HepG2 (cell line): ENCODE results near the gene HS6ST2. TPM values are rescaled to one million over a fixed set of nuclear protein-coding genes. Genes with fewer than 3 reads are reported as not detected.

Source experiments
- ATAC-seq: fragments of 200-7000 bp; cut with Tn5 transposase; 3 replicates; pipeline ENCODE4 v1.9.1; 2020; ENCODE audit warnings: mild to moderate bottlenecking, moderate library complexity
- BruUV-seq: library from RNA; stranded (reverse); fragments of 400-500 nt; replicated peaks from 2 replicates; lab custom pipeline; 2021; lab: Mats Ljungman, UMichigan
- CTCF ChIA-PET: fragments of 300-600 bp; formaldehyde crosslinking; extraction: SDS; loops from one replicate; lab custom pipeline; 2021; ENCODE audit warnings: low total read pairs, inconsistent platforms, low intra/inter-chr PET ratio; lab: Yijun Ruan, JAX
- POLR2A ChIA-PET: fragments of 350-600 bp; sonication (Branson Sonifier 250); formaldehyde crosslinking; loops from one replicate; lab custom pipeline; 2020; ENCODE audit warnings: antibody characterized with exemption, inconsistent platforms; lab: Yijun Ruan, JAX
- DNase-seq: peaks from one replicate; pipeline ENCODE4 v3.0.0-alpha.2; 2015; ENCODE audit warnings: low spot score
- FAIRE-seq: peaks from 3 replicates; lab custom pipeline; 2011; peaks lifted over from hg19 to GRCh38; lab: Jason Lieb, UNC
- H2AFZ ChIP-seq: one replicate; pipeline ENCODE4 v1.6.1; 2011; ENCODE audit warnings: low read length, inconsistent platforms
- H3K27ac ChIP-seq: fragments of 300-600 bp; 3 replicates; pipeline ENCODE4 v1.8.0; 2011; ENCODE audit warnings: mixed run types, mild to moderate bottlenecking, mixed read lengths, low read length, inconsistent platforms; ENCODE audit not compliant: insufficient read depth; ENCODE audit errors: extremely low read length
- H3K27me3 ChIP-seq, 2 experiments: fragments of 200-600 bp in 1 of 2; 2 replicates in 1 of 2; 3 replicates in 1 of 2; pipeline versions ENCODE4 v1.6.0 to v1.8.0; 2011; ENCODE audit warnings: low read length in 2 of 2, mild to moderate bottlenecking in 2 of 2, moderate library complexity in 2 of 2, inconsistent platforms in 1 of 2; ENCODE audit not compliant: insufficient read depth in 2 of 2, control insufficient read depth in 1 of 2
- H3K36me3 ChIP-seq, 2 experiments: fragments of 200-600 bp in 1 of 2; replicated peaks in 1 of 2; 2 replicates in 1 of 2; 3 replicates in 1 of 2; pipeline versions ENCODE4 v1.5.1 to v1.8.0; 2011; ENCODE audit warnings: low read length in 2 of 2, inconsistent platforms in 1 of 2; ENCODE audit not compliant: insufficient read depth in 2 of 2, control insufficient read depth in 1 of 2
- H3K4me1 ChIP-seq: 2 replicates; pipeline ENCODE4 v1.5.1; 2012; ENCODE audit warnings: low read length, inconsistent platforms; ENCODE audit not compliant: insufficient read depth
- H3K4me2 ChIP-seq: 2 replicates; pipeline ENCODE4 v1.6.0; 2011; ENCODE audit warnings: low read depth, low read length, inconsistent platforms
- H3K4me3 ChIP-seq, 3 experiments: fragments of 200-600 bp in 1 of 3; sonication (generic), shearing (Covaris generic) in 1 of 3; replicated peaks in 1 of 3; 2 replicates each; pipeline ENCODE4 v1.5.1; 2011 to 2016; ENCODE audit warnings: low read length in 3 of 3, inconsistent platforms in 2 of 3, low read depth in 2 of 3, mild to moderate bottlenecking in 2 of 3, control low read depth in 1 of 3, mixed read lengths in 1 of 3; ENCODE audit not compliant: insufficient read depth in 1 of 3
- H3K79me2 ChIP-seq: one replicate; pipeline ENCODE4 v1.6.1; 2011; ENCODE audit warnings: low read length, inconsistent platforms; ENCODE audit not compliant: insufficient read depth
- H3K9ac ChIP-seq: 2 replicates; pipeline ENCODE4 v1.6.0; 2011; ENCODE audit warnings: mild to moderate bottlenecking, low read depth, low read length, inconsistent platforms; ENCODE audit not compliant: insufficient read depth
- H3K9me3 ChIP-seq: 2 replicates; pipeline ENCODE4 v1.5.1; 2012; ENCODE audit warnings: mild to moderate bottlenecking, low read length
- H4K20me1 ChIP-seq: 2 replicates; pipeline ENCODE4 v1.6.0; 2011; ENCODE audit warnings: inconsistent platforms, mild to moderate bottlenecking, low read length, moderate library complexity; ENCODE audit not compliant: insufficient read depth
- ASH2L ChIP-seq: fragments of 300-600, 200-600 bp; sonication (generic); IDR thresholded peaks from 2 replicates; pipeline ENCODE4 v1.7.0; 2017; ENCODE audit warnings: low read depth, mild to moderate bottlenecking, moderate library complexity, mixed read lengths, low read length; ENCODE audit not compliant: insufficient read length
- RFX3 ChIP-seq: IDR thresholded peaks from 2 replicates; pipeline ENCODE4 v1.6.1; 2016; ENCODE audit warnings: missing biosample characterization, missing genetic modification reagents
- ZNF263 ChIP-seq: sonication (generic); formaldehyde crosslinking; IDR thresholded peaks from 2 replicates; pipeline ENCODE4 v1.4.0; 2020; ENCODE audit warnings: missing genetic modification reagents
- WGBS: methylation state at CpG from one replicate; pipeline ENCODE4 v1.1.6; 2017; ENCODE audit warnings: low lambda C conversion rate; 5-methylcytosine and 5-hydroxymethylcytosine counted together
- in situ Hi-C: cut with HindIII; loops from 2 replicates; pipeline ENCODE4 v1.10.0; 2017; ENCODE audit warnings: low pct_unique_long_range_greater_than_20kb; ENCODE audit not compliant: extremely low pct_ligation_motif_present
- intact Hi-C: fragments of 100-400 bp; cut with micrococcal nuclease; formaldehyde crosslinking; loops from one replicate; pipeline ENCODE4 v1.10.0; 2022; ENCODE audit not compliant: unreplicated experiment
- polyA plus RNA-seq, 8 experiments: library from polyadenylated mRNA; depleted of rRNA in 3 of 8; stranded (reverse) in 7 of 8; unstranded in 1 of 8; fragments of >200 nt; fragmentation: Illumina TruSeq in 4 of 8; extraction: Trizol in 4 of 8; gene quantifications; 2 replicates each; pipeline versions ENCODE4 v1.2.1 to v1.2.3, GENCODE V29; 2011 to 2016; ENCODE audit warnings: low read depth in 4 of 8, missing spikeins in 1 of 8, mixed read lengths in 1 of 8; ENCODE audit not compliant: insufficient read depth in 1 of 8
- total RNA-seq, 5 experiments: library from RNA; depleted of rRNA; stranded (reverse); fragments of >200 nt; fragmentation: Illumina TruSeq; extraction: Trizol; gene quantifications; 2 replicates each; pipeline ENCODE4 v1.2.3, GENCODE V29; 2016; ENCODE audit warnings: low read depth in 1 of 5
- TF ChIP-seq, protein P1 (sequence below), 2 experiments: fragments of 450-650 bp in 1 of 2; sonication (generic) in 1 of 2; formaldehyde crosslinking; IDR thresholded peaks; 2 replicates each; pipeline versions ENCODE4 v1.5.0 to v1.8.0; 2020 to 2022; ENCODE audit warnings: mild to moderate bottlenecking in 1 of 2, missing genetic modification reagents in 1 of 2
- TF ChIP-seq, protein P2 (sequence below), 2 experiments: sonication (generic) in 1 of 2; formaldehyde crosslinking in 1 of 2; IDR thresholded peaks; 2 replicates each; pipeline versions ENCODE4 v1.5.1 to v1.6.1; 2011 to 2020; ENCODE audit warnings: borderline replicate concordance in 1 of 2, low read depth in 1 of 2, low read length in 1 of 2, mild to moderate bottlenecking in 1 of 2, missing genetic modification reagents in 1 of 2, moderate library complexity in 1 of 2

Gene HS6ST2
- total and polyA plus RNA-seq, 2 of the 13 experiments (the other 11 are each of a cell fraction or from before 2014, with no cell fraction given): 0.05 TPM; not detected in 1

DNA sequence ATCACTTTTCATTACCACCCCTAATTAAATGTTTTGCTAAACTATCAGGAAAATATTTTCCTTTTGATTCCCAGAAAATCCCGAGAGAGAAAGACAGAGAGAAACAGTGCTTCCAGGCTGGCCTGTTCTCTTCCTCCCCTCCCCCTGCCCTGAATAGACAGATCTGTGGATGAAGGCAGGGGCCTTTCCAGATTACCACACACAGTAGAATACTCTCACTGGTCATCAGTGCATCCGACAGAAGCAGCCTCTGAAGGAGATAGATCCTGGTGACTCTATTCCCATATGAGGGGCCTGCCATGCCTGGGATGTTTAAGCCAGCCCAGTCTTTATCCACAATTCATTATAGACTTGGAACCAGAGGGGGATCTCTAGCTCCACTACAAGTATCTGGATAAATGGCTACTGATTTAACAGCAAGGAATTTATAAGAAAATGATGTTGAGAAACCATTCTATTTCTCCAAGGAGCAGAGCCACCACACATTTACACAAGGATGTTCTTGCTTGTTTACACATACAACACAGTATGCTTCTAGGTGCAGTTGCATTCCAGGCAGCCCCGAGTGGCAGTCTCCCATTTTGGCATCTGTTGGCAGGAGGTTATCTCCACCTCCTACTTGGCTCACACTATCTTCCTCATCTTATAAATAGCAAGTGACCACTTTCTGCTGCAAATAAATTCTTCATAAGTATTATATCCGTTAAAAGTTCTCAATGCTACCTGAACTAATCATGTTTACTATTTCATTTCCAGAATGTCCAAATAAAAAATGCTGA lies 115.8 kb downstream of the HS6ST2 start:
- WGBS: 41% methylated on average over 4 of the region's 4 CpGs
- no peak for FAIRE-seq

More for the DNA sequence above, 115.8 kb downstream of the HS6ST2 start:
- intact Hi-C loops (no loop called here), in situ Hi-C loops (no loop called here)
- BruUV-seq: no TSS peak
- no peak overlapping the region for H3K27ac ChIP-seq
- H3K4me2 ChIP-seq: no peak overlapping the region
- no peak for DNase-seq
- no peaks in the 10 kb centered on the region for H3K36me3 ChIP-seq
- TF ChIP-seq, protein P1, sequence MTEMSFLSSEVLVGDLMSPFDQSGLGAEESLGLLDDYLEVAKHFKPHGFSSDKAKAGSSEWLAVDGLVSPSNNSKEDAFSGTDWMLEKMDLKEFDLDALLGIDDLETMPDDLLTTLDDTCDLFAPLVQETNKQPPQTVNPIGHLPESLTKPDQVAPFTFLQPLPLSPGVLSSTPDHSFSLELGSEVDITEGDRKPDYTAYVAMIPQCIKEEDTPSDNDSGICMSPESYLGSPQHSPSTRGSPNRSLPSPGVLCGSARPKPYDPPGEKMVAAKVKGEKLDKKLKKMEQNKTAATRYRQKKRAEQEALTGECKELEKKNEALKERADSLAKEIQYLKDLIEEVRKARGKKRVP (CRISPR knock-in tag; IDR thresholded peaks at IDR 0.05): no peak
- TF ChIP-seq ZNF263 (CRISPR knock-in tag) (no peak), RFX3 (no peak), ASH2L (no peak)
- TF ChIP-seq, protein P2, sequence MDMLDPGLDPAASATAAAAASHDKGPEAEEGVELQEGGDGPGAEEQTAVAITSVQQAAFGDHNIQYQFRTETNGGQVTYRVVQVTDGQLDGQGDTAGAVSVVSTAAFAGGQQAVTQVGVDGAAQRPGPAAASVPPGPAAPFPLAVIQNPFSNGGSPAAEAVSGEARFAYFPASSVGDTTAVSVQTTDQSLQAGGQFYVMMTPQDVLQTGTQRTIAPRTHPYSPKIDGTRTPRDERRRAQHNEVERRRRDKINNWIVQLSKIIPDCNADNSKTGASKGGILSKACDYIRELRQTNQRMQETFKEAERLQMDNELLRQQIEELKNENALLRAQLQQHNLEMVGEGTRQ (IDR thresholded peaks at IDR 0.05; ENCODE audit: low read depth, low read length): no peak
- TF ChIP-seq, protein P2 (CRISPR knock-in tag; IDR thresholded peaks at IDR 0.05; ENCODE audit: borderline replicate concordance): no peak
- no peaks in the 10 kb centered on the region for H3K79me2 ChIP-seq
- no peak overlapping the region for H2AFZ ChIP-seq
- ChIA-PET POLR2A (no interaction called here), CTCF (no interaction called here)
- ATAC-seq: no peak
- H3K4me3 ChIP-seq: no peak overlapping the region
- H3K9ac ChIP-seq: no peak overlapping the region
- no peaks in the 10 kb centered on the region for H4K20me1 ChIP-seq
- no peaks in the 10 kb centered on the region for H3K27me3 ChIP-seq
- no peaks in the 10 kb centered on the region for H3K4me1 ChIP-seq
- H3K9me3 ChIP-seq: no peaks in the 10 kb centered on the region
